GM12878 (cell line): Measurements from ENCODE around the gene PCED1A.

ENCODE experiments used
- CREM ChIP-seq: IDR thresholded peaks from 2 replicates; pipeline ENCODE4 v1.6.1; 2014; ENCODE audit warnings: antibody characterized with exemption, low read depth
- CTCF ChIP-seq, 3 experiments: IDR thresholded peaks in 2 of 3; conservative IDR thresholded peaks in 1 of 3; 2 replicates each; pipeline ENCODE4 v1.5.1; 2011; ENCODE audit warnings: low read depth in 3 of 3, low read length in 3 of 3, mild to moderate bottlenecking in 3 of 3, control low read depth in 2 of 3, moderate library complexity in 2 of 3, inconsistent platforms in 1 of 3, mixed read lengths in 1 of 3; ENCODE audit not compliant: control insufficient read depth in 2 of 3, insufficient read depth in 1 of 3; ENCODE audit errors: extremely low read depth in 1 of 3
- MTA3 ChIP-seq: IDR thresholded peaks from 2 replicates; pipeline ENCODE4 v1.6.1; 2012; ENCODE audit warnings: low read length, inconsistent platforms, borderline replicate concordance
- POLR2A ChIP-seq: IDR thresholded peaks from 2 replicates; pipeline ENCODE4 v1.6.1; 2011; ENCODE audit warnings: low read depth, mild to moderate bottlenecking, low read length

GRCh38 chr20:2804852-2805688 is 35.4 kb downstream of the PCED1A start:
- TF ChIP-seq POLR2A (no peak), CREM (no peak), CTCF (IDR thresholded peaks at IDR 0.05 in 2 of 3, conservative IDR thresholded peaks at IDR 0.05 in 1 of 3; ENCODE audit: control insufficient read depth in 2 of 3, extremely low read depth in 1 of 3, insufficient read depth in 1 of 3, low read depth in 3 of 3, low read length in 3 of 3) (no peak), MTA3 (no peak)
